Nasal cavity respiratory epithelium epithelial cell of viscerocranial mucosa (primary cell): Measurements from ENCODE around the gene TAF11L6. TPM values are rescaled to one million over a fixed set of nuclear protein-coding genes. Genes with fewer than 3 reads are reported as not detected.

ENCODE experiments used
- total RNA-seq: library from RNA; depleted of rRNA; stranded (reverse); fragments of >200 nt; gene quantifications from 2 replicates; pipeline ENCODE4 v1.2.3, GENCODE V29; 2014

Gene TAF11L6
- total RNA-seq, result not detected in 2 replicates

GRCh38 chr5:17528369-17528768, at the start of gene TAF11L6:
Gene TAF11L6, plus strand, starts transcription at chr5:17528669.

DNA sequence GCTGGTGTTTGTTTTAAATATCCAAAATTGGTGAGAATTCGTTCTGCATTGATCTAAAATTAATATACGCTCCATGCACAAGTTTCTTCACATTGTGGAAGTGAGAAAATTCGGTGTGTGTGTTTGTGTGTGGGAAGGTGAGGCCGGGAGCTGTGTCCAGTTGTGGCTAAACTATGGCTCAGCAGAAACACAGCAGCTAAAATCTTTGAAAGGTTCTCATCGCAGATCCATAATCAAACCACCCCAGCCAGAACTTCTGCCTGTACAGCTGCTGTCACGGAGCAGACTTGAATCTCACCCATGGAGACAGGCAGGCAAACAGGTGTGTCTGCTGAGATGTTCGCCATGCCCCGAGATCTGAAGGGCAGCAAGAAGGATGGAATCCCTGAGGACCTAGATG, 30.5 kb upstream of the TAF11L6 start, which contains the start of gene TAF11L2:
Gene TAF11L2, plus strand, starts transcription at position 301 of the 400 bp plus-strand sequence.

GRCh38 chr5:17518067-17518466, 10.4 kb upstream of the TAF11L6 start, which contains the start of gene TAF11L3:
Gene TAF11L3, plus strand, starts transcription at chr5:17518367.

DNA sequence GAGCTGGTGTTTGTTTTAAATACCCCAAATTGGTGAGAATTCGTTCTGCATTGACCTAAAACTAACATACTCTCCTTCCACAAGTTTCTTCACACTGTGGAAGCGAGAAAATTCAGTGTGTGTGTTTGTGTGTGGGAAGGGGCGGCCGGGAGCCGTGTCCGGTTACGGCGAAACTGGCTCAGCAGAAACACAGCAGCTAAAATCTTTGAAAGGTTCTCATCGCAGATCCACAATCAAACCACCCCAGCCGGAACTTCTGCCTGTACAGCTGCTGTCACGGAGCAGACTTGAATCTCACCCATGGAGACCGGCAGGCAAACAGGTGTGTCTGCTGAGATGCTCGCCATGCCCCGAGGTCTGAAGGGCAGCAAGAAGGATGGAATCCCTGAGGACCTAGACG, 7.0 kb upstream of the TAF11L6 start, which contains the start of gene TAF11L4:
Gene TAF11L4, plus strand, starts transcription at position 301 of the 400 bp plus-strand sequence.

DNA sequence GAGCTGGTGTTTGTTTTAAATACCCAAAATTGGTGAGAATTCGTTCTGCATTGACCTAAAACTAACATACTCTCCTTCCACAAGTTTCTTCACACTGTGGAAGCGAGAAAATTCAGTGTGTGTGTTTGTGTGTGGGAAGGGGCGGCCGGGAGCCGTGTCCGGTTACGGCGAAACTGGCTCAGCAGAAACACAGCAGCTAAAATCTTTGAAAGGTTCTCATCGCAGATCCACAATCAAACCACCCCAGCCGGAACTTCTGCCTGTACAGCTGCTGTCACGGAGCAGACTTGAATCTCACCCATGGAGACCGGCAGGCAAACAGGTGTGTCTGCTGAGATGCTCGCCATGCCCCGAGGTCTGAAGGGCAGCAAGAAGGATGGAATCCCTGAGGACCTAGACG, 3.5 kb upstream of the TAF11L6 start, which contains the start of gene TAF11L5:
Gene TAF11L5, plus strand, starts transcription at position 301 of the 400 bp plus-strand sequence.

Other genes starting within 250 kb of the TAF11L6 start
- not detected in 2 replicates for gene TAF11L2, start 30.4 kb upstream of the TAF11L6 start, total RNA-seq
- gene TAF11L3, start 10.3 kb upstream of the TAF11L6 start, total RNA-seq, result not detected in 2 replicates
- gene TAF11L4, start 6.9 kb upstream of the TAF11L6 start, total RNA-seq, result not detected in 2 replicates
- not detected in 2 replicates for gene TAF11L5, start 3.4 kb upstream of the TAF11L6 start, total RNA-seq
- gene TAF11L7, start 57.1 kb downstream of the TAF11L6 start, total RNA-seq, result not detected in 2 replicates
- gene TAF11L8, start 62.3 kb downstream of the TAF11L6 start, total RNA-seq, result not detected in 2 replicates
- gene TAF11L9, start 65.7 kb downstream of the TAF11L6 start, total RNA-seq, result not detected in 2 replicates
- not detected in 2 replicates for gene TAF11L10, start 69.2 kb downstream of the TAF11L6 start, total RNA-seq
- gene TAF11L11, start 75.5 kb downstream of the TAF11L6 start, total RNA-seq, result not detected in 2 replicates
- not detected in 2 replicates for gene TAF11L12, start 81.7 kb downstream of the TAF11L6 start, total RNA-seq
- not detected in 2 replicates for gene TAF11L13, start 103.4 kb downstream of the TAF11L6 start, total RNA-seq
- gene TAF11L14, start 105.8 kb downstream of the TAF11L6 start, total RNA-seq, result not detected in 2 replicates